GM12873 (cell line): ENCODE data around the gene ALKBH8.

Source experiments
- TF ChIP-seq, protein P1 (sequence below): IDR thresholded peaks from 2 replicates; pipeline ENCODE4 v1.5.1; 2012; ENCODE audit warnings: low read depth, mild to moderate bottlenecking, moderate library complexity, low read length, control low read depth; ENCODE audit not compliant: insufficient read depth; ENCODE audit errors: missing control alignments

ALKBH8 gene

DNA sequence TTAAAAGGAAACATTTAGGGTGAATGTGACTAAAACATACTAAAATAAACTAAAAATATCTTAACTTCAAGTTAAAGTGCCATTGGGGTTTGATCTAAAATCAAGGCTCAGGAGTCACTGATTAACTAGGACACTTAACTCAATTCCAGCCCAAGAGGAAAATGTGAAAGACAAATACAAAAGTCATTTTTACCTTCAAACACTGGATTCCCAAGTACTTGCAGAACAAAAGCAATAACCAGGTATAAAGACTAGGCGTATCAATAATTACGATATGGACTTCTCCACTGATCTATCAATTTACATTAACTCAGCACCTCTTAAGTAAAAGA lies 15.6 kb downstream of the ALKBH8 start:
- TF ChIP-seq, protein P1, sequence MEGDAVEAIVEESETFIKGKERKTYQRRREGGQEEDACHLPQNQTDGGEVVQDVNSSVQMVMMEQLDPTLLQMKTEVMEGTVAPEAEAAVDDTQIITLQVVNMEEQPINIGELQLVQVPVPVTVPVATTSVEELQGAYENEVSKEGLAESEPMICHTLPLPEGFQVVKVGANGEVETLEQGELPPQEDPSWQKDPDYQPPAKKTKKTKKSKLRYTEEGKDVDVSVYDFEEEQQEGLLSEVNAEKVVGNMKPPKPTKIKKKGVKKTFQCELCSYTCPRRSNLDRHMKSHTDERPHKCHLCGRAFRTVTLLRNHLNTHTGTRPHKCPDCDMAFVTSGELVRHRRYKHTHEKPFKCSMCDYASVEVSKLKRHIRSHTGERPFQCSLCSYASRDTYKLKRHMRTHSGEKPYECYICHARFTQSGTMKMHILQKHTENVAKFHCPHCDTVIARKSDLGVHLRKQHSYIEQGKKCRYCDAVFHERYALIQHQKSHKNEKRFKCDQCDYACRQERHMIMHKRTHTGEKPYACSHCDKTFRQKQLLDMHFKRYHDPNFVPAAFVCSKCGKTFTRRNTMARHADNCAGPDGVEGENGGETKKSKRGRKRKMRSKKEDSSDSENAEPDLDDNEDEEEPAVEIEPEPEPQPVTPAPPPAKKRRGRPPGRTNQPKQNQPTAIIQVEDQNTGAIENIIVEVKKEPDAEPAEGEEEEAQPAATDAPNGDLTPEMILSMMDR: no peak

DNA sequence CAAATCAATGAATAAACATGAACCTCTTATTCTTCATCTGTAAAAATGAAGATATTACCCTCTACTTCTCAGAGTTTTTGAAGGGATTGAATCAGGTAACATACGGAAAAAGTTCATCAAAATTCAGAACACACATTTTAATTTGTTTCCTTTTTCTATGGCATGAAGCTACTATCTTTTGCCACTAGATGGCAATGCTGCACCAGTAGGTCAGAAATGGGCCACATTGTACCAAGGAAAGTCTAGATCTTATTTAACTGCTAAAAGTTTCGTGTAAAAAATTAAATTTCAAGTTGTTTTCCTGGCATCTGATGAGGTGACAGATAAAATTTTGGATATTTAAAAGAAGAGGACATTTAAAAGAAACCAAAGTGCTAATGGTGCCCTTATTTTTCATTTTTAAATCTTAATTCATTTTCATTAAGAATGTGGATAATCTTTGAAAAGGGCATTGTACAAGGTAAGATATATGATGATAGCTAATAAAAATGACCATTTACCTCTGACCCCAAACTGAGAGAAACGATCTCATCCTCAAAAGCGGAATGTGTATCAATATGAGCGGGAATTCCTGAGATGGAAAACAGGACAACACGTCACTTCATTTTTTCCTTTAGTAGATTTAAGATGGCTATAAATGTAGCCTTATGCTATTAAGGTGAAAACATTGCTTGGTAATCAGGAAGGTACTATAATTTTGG lies 16.1 kb downstream of the ALKBH8 start:
- TF ChIP-seq, protein P1: peak; percentile 74

DNA sequence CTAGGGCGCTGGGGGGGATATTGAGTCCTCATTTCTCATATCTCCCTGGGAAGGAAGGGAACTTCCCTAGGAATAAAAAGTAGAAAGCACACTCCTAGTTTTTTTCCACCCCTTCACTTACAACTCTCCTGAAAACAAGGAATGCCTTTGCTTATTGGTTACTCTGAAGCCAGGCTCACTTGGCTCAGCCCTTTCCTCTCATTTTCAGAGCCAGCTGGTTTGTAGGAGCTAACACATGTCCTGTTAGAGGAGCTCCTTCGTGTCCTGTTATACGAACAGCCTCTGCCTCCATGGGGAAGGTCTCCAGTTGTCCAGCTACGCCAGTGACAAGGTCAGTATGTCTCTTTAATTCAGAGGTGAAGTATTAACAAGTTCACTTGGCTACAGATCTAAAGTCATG lies 17.6 kb downstream of the ALKBH8 start:
- TF ChIP-seq, protein P1: no peak

- TF ChIP-seq, protein P1: no peak
Measured at GRCh38 chr11:107545101-107545514, 20.4 kb downstream of the ALKBH8 start.

DNA sequence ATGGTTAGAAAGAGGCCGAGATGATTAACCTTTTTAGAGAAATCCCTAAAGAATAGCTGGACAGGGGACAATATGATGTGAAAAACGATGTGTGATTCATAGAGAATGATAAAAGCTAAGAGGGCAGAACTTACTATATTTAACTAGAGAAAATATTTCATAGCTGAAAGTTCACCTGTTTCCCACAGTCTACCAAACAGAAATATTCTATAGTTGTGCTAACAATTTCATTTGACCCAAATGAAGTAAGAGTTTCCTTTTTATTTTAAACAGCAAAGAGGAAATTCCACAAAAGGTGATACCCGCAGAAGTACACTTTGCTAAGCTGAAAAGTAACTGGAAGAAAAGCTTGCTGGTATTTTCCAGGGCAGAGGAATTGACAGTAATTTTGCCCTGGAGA lies 26.7 kb downstream of the ALKBH8 start:
- TF ChIP-seq, protein P1: no peak

DNA sequence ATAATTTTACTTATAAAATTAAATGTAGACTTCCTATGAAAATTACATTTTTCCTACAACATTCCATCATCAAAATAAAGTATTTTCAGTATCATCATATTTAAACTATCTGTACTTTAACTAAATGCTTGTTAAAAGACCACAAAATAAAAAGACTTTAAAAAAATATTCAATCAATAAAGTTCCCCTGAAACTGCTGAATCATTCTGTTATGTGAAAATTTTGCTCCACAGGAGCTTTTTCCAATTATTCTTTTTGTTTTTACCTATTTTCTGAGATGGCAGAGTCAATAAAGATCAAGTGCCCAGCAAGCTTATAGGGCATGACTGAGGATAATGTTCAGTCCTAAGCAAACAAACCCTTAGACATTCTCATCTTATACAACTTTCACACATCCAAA lies 27.3 kb downstream of the ALKBH8 start:
- TF ChIP-seq, protein P1: no peak

GRCh38 chr11:107526197-107526596 lies 39.3 kb downstream of the ALKBH8 start:
- TF ChIP-seq, protein P1: no peak
